Measurements from ENCODE around the gene PXDN.

Gene PXDN

DNA sequence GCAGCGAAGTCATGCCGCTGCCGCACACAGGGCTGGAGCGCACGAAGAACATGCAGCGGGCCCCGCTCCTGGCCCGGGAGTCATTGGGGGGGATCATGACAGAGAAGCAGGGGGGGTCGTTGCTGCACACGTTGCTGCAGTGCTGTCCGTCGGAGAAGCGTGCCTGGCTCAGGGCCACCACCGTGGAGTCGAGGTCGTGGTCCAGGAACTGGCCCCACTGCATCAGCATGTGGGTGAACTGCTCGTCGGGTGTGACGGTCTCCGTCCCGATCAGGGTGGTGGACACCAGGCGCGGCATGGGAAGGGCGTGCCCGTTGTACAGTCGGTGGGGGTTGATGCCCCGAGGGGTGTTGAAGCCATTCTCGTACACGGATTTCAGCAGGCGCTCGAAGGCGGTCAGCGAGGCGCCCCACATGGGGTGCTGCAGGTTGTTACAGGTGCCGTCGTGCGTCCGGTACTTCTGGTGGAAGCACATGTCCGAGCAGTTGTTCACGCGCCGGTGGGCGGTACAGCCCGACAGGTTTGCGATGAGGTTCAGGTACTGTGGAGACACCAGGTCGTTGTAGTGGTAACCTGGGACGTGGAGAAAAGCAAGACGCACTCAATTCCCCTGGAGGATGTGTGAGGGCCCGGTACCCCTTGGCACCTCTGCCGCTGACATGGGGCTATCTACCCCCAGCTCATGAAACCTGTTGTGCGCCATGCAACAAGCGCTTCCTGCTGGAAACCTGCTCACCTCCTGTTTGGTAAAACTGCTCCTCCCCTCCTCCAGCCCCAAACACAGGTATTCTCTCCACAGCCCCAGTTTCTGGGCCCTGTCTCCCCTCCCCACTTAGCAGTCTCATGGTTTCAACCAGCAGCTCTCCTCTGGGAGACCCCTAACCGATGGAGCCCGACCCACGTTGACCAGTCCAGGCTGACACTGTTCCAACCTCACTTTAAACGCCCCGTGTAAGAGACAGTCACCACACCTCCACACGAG is 94.9 kb downstream of the PXDN start:
- H3K4me1 ChIP-seq (ENCODE audit: control insufficient read depth, insufficient read depth, low read length, poor library complexity, severe bottlenecking): peaks cover 13% of the 10 kb centered on the region
- no peak overlapping the region for H3K27ac ChIP-seq (ENCODE audit: low read depth, low read length, severe bottlenecking)
- no peak overlapping the region for H3K4me3 ChIP-seq (ENCODE audit: extremely low read depth, insufficient read depth, low read length, poor library complexity, severe bottlenecking)
- no peaks in the 10 kb centered on the region for H3K9me3 ChIP-seq (ENCODE audit: control insufficient read depth, low read length)
- WGBS, 2 experiments (ENCODE audit: insufficient coverage in 2 of 2): 96 to 98% methylated on average over 53 to 55 of the region's 58 CpGs
- H3K36me3 ChIP-seq (ENCODE audit: control insufficient read depth, insufficient read depth, low read length): peaks cover 83% of the 10 kb centered on the region

DNA sequence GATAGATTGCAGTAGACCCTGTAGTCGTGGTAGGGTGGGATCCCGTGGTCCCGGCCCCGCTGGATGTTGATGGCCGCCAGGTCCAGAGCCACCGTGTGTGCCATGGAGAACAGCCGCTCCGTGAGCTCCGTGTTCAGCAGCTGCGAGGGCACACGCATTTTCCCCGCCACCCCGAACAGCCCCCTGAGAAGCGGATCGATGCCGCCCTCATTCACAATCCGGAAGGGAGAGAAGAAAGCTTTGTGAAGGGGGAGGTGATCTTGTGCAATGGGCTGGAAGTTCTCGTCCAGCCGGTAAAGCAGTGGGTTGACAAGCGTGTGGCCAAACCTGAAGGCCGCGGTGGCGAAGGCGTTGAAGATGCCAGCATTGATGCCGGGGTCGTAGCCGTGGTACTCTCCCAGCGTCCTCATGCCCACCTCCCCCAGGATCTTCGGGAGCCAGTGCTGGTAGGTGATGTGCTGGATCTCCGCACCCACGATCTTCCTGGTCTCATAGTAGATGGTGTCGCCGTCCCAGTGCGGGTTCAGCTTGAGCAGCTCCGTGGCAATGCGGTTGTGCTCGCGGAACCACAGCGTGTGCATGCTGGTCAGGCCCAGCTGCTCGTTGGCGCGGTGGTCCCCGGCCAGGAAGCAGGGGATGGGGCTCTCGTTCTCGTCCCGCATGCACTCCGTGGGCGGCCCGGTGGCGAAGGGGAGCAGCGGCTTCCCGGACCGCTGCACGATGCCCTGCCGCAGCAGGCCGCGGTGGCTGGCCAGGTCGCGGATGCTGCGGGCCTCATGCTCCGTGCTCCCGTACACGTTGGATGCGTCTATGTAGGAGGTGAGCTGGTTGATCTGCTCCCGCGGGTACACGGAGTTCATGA is 95.8 kb downstream of the PXDN start:
- 96 to 97% methylated on average over 61 to 66 of the region's 67 CpGs for WGBS, 2 experiments (ENCODE audit: insufficient coverage in 2 of 2)
- Histone ChIP-seq H3K4me3 (ENCODE audit: extremely low read depth, insufficient read depth, low read length, poor library complexity, severe bottlenecking) (no peak overlapping the region), H3K36me3 (ENCODE audit: control insufficient read depth, insufficient read depth, low read length) (peaks cover 82% of the 10 kb centered on the region), H3K27ac (ENCODE audit: low read depth, low read length, severe bottlenecking) (no peak overlapping the region), H3K4me1 (ENCODE audit: control insufficient read depth, insufficient read depth, low read length, poor library complexity, severe bottlenecking) (peaks cover 13% of the 10 kb centered on the region), H3K9me3 (ENCODE audit: control insufficient read depth, low read length) (no peaks in the 10 kb centered on the region)

DNA sequence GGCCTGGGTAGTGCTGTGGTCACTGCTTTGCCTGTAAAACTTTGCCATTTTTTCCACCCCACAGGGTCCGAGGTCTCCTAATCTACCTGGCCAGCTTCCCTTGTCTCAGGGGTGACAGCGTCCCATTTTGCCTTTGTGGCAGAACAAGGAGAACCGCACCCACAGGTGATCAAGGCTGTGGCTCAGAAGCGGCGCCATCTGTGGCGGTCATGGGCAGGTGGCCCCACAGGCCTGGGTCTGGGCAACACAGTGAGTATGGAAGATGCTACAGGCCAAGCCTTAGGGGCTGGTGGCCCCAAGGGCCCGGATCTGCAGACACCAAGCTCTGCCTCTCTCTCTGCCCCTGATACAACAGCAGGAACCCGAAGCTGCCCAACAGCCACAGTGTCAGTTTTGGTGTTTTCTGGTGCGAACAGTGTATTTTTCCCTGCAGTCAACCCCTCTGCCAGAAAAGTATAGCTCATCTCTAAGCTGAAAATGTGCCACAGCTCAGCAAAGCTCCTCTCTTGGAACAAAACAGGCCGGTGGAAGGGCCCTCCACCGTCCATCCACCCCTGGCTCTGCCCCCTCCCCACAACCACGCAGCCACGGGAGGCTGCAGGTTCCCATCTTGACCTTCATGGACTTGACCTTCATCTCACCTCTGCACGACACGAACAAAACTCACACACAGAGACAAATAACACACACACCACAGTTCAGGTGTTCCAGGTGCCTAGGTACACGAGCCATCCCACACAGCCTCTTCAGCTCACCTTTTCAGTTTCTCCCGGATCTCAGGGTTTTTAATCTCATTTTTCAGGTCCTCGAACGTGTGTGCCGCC is 96.7 kb downstream of the PXDN start:
- Histone ChIP-seq H3K9me3 (ENCODE audit: control insufficient read depth, low read length) (no peaks in the 10 kb centered on the region), H3K36me3 (ENCODE audit: control insufficient read depth, insufficient read depth, low read length) (peaks cover 82% of the 10 kb centered on the region), H3K4me3 (ENCODE audit: extremely low read depth, insufficient read depth, low read length, poor library complexity, severe bottlenecking) (no peak overlapping the region), H3K27ac (ENCODE audit: low read depth, low read length, severe bottlenecking) (no peak overlapping the region), H3K4me1 (ENCODE audit: control insufficient read depth, insufficient read depth, low read length, poor library complexity, severe bottlenecking) (peaks cover 12% of the 10 kb centered on the region)
- 92% methylated on average over 18 to 20 of the region's 20 CpGs for WGBS, 2 experiments (ENCODE audit: insufficient coverage in 2 of 2)

DNA sequence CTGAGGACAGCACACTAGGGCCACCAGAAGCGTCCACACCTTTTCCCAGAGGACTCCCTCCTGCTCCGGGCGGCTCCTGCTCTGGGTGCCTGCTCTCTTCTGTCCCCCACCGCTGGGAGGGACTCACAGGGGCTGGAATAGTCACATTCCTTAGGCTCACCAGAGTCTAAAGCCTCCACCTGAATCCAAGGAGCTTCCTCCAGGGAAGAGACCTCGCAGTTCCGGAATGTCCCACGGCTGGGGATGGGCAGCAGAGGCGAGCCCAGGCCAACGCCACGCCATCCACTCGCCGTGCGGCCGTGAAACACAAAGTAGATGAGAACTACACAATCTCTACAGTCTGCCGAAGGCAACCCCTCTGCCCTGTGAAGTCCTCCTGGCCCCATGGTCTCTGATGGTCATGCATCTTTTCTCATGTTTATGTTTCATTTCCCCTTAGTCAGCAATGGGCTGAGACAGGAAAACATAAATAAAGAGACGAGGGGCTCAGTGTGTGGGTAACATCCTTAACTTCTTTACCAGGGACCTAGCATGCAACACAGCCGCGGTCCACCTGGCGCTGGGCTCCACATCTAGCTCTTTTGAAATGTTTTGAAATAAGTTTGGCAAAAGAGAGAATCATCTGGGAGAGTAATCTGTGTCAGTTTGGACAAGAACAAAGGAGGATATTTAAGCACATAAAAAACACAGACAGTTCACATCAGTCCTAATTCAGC is 98.4 kb downstream of the PXDN start:
- Histone ChIP-seq H3K4me3 (ENCODE audit: extremely low read depth, insufficient read depth, low read length, poor library complexity, severe bottlenecking) (no peak overlapping the region), H3K9me3 (ENCODE audit: control insufficient read depth, low read length) (no peaks in the 10 kb centered on the region), H3K27ac (ENCODE audit: low read depth, low read length, severe bottlenecking) (no peak overlapping the region), H3K36me3 (ENCODE audit: control insufficient read depth, insufficient read depth, low read length) (peaks cover 81% of the 10 kb centered on the region), H3K4me1 (ENCODE audit: control insufficient read depth, insufficient read depth, low read length, poor library complexity, severe bottlenecking) (peaks cover 21% of the 10 kb centered on the region)
- WGBS, 2 experiments (ENCODE audit: insufficient coverage in 2 of 2): 91 to 96% methylated on average over 15 of the region's 19 CpGs

DNA sequence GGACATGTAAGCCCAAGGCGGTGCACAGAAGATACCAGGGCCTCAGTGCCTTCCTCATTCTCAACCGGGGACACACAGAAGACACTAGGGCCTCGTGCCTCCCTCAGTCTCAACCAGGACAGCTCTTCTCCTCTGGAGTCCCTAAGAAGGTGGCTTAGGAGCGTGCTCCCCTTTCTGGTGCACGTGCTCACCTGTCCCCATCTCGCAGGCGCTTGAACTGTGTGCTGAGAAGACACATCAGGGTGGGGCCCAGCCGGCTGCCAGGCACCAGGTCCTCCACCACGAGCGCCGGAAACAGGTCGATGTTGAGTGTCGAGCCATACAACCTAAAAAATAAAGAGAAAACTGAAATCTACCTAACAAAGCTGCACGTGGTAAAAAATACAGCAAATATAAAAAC is 99.9 kb downstream of the PXDN start:
- peaks cover 21% of the 10 kb centered on the region for H3K4me1 ChIP-seq (ENCODE audit: control insufficient read depth, insufficient read depth, low read length, poor library complexity, severe bottlenecking)
- H3K4me3 ChIP-seq (ENCODE audit: extremely low read depth, insufficient read depth, low read length, poor library complexity, severe bottlenecking): no peak overlapping the region
- H3K27ac ChIP-seq (ENCODE audit: low read depth, low read length, severe bottlenecking): no peak overlapping the region
- 98% methylated on average over 8 to 14 of the region's 14 CpGs for WGBS, 2 experiments (ENCODE audit: insufficient coverage in 2 of 2)
- no peaks in the 10 kb centered on the region for H3K9me3 ChIP-seq (ENCODE audit: control insufficient read depth, low read length)
- peaks cover 80% of the 10 kb centered on the region for H3K36me3 ChIP-seq (ENCODE audit: control insufficient read depth, insufficient read depth, low read length)

DNA sequence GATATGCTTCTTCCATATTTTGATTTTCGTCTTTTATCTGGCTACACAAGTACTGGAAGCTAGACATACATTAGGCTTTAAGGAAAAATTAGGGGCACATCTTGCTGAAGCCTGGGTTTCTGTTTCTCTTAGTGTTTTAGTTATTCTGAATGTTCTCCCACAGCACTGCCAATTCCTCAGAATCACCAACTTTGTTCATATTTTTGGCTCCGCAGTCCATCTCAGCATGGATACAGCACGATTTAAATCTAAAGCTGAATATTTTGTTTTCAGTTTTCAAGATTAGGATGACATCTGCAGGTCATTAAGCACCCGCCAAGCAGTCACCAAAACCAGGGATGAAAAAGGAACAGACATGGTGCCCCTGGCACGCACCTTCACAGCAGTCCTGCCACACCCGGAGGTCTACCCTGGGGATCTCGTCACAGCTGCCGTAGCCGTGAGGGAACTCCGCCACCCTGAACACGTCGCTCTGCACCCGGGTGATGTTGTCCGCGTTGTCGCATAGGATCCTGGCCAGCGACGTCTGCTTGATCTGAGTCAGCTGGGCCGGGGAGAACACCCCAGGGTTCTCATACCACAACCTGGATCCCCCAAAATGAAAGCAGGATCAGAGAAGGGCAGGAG is 101.2 kb downstream of the PXDN start:
- peaks cover 21% of the 10 kb centered on the region for H3K4me1 ChIP-seq (ENCODE audit: control insufficient read depth, insufficient read depth, low read length, poor library complexity, severe bottlenecking)
- peaks cover 81% of the 10 kb centered on the region for H3K36me3 ChIP-seq (ENCODE audit: control insufficient read depth, insufficient read depth, low read length)
- WGBS, 2 experiments (ENCODE audit: insufficient coverage in 2 of 2): 99 to 100% methylated on average over 14 to 18 of the region's 19 CpGs
- H3K4me3 ChIP-seq (ENCODE audit: extremely low read depth, insufficient read depth, low read length, poor library complexity, severe bottlenecking): no peak overlapping the region
- no peak overlapping the region for H3K27ac ChIP-seq (ENCODE audit: low read depth, low read length, severe bottlenecking)
- H3K9me3 ChIP-seq (ENCODE audit: control insufficient read depth, low read length): no peaks in the 10 kb centered on the region

DNA sequence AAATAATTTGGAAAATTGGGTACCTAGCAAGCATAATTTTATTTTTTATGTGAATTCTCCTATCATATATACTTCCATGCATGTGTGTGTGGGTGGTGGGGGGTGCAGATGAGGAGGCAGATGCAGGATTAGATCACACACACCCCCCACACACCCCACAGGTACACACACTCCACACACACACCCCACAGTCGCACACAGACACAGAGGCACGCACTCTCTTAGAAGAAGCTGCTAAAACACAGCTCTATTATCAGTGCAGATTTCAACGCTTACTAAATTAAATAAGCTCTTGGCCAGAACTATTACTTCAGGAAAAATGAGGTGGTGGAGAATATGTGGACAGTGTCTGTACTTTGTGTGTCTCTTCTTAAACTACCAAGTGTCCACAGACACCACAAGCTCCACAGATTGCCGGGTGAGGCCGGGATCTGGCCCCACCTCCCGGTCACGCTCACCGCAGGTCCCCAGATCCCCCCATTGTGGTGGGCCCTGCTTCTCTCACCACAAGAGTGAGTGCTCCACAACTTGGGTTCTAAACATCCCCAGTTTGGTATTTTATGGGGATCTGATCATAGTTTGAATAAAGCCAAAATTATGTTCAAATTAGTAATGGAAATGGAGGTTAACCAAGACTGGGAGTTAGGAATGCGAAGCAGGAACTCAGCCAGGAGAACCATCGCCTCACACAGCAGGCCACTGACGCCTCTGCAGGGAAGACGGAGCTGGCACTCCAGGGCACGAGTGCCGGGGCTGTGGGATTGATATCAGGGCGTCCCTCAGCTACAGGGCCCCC is 102.1 kb downstream of the PXDN start:
- H3K4me1 ChIP-seq (ENCODE audit: control insufficient read depth, insufficient read depth, low read length, poor library complexity, severe bottlenecking): peaks cover 21% of the 10 kb centered on the region
- H3K9me3 ChIP-seq (ENCODE audit: control insufficient read depth, low read length): no peaks in the 10 kb centered on the region
- H3K36me3 ChIP-seq (ENCODE audit: control insufficient read depth, insufficient read depth, low read length): peaks cover 80% of the 10 kb centered on the region
- H3K27ac ChIP-seq (ENCODE audit: low read depth, low read length, severe bottlenecking): peak overlapping the region; percentile 80
- 81 to 84% methylated on average over 7 to 12 of the region's 15 CpGs for WGBS, 2 experiments (ENCODE audit: insufficient coverage in 2 of 2)
- H3K4me3 ChIP-seq (ENCODE audit: extremely low read depth, insufficient read depth, low read length, poor library complexity, severe bottlenecking): no peak overlapping the region

DNA sequence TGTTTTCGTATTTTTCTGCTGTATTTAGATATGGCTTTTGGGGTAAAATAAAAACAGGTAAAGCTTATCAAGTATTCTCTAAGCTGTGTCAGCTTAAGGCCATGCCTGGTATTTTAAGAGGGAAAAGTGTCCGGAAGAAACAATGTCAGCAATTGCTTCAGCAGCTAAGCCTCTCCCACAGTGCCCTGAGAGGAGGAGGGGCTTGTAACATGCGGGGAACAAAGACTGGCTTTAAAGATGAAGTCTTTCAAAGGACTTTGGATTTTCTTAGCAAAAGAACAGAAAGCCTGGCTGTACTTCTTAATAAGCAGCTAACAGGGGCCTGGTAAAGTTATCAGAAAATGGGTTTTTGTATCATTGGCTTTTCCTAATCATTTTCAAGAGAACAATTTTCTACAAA is 102.8 kb downstream of the PXDN start:
- Histone ChIP-seq H3K36me3 (ENCODE audit: control insufficient read depth, insufficient read depth, low read length) (peaks cover 80% of the 10 kb centered on the region), H3K27ac (ENCODE audit: low read depth, low read length, severe bottlenecking) (peak overlapping the region; percentile 80)

More for the DNA sequence above, 102.8 kb downstream of the PXDN start:
- Histone ChIP-seq H3K9me3 (ENCODE audit: control insufficient read depth, low read length) (no peaks in the 10 kb centered on the region), H3K4me1 (ENCODE audit: control insufficient read depth, insufficient read depth, low read length, poor library complexity, severe bottlenecking) (peaks cover 21% of the 10 kb centered on the region), H3K4me3 (ENCODE audit: extremely low read depth, insufficient read depth, low read length, poor library complexity, severe bottlenecking) (no peak overlapping the region)
- WGBS, 2 experiments (ENCODE audit: insufficient coverage in 2 of 2): 61 to 70% methylated on average over 2 to 3 of the region's 3 CpGs
